ENCODE results near the gene SEC11C.
"Not testable (repeated sequence)": the region's sequence is repeated elsewhere in the genome, so short reads cannot be mapped to it uniquely, and the experiment has no call there.

DNA sequence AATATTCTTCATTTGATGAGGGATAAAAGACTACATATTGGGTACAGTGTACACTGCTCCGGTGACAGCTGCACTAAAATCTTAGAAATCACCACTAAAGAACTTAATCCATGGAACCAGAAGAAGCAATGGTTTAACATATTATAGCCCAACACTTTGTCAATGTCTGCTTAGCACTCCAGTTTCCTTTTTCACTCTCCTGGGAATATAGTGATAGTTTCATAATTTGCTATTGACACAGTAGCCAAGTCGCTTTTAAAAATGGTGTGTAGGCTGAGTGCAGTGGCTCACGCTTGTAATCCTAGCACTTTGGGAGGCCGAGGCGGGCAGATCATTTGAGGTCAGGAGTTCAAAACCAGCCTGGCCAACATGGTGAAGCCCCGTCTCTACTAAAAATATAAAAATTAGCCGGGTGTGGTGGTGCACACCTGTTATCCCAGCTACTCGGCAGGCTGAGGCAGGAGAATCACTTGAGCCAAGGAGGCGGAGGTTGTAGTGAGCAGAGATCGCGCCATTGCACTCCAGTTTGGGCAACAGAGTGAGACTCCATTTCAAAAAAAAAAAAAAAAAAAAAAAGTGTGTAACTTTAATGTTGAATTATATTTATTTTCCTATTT is 3.2 kb downstream of the SEC11C start:
- TF ChIP-seq CTCF (conservative IDR thresholded peaks at IDR 0.05 in 1 of 2, IDR thresholded peaks at IDR 0.05 in 1 of 2; ENCODE audit: low read depth in 1 of 2, low read length in 2 of 2); EZH2 (IDR thresholded peaks at IDR 0.05; ENCODE audit: low read length, missing control alignments): not testable (repeated sequence)
